HCT116 (cell line): ENCODE data around the gene NLRC5. TPM values are rescaled to one million over a fixed set of nuclear protein-coding genes. Genes with fewer than 3 reads are reported as not detected.

Experiments
- ATAC-seq: fragments of 200-7000 bp; cut with Tn5 transposase; 2 replicates; pipeline ENCODE4 v1.9.1; 2020; ENCODE audit warnings: mild to moderate bottlenecking, moderate library complexity
- BruUV-seq: library from RNA; stranded (reverse); fragments of 400-500 nt; replicated peaks from 2 replicates; lab custom pipeline; 2021; lab: Mats Ljungman, UMichigan
- CTCF ChIA-PET: fragments of 300-600 bp; sonication (Branson Sonifier 250); formaldehyde crosslinking; loops from one replicate; lab custom pipeline; 2021; ENCODE audit warnings: antibody characterized with exemption; lab: Charles Lee
- POLR2A ChIA-PET: fragments of 300-600, 350-600 bp; sonication (Branson Sonifier 250); formaldehyde crosslinking; loops from one replicate; lab custom pipeline; 2021; ENCODE audit warnings: antibody characterized with exemption; lab: Charles Lee
- RAD21 ChIA-PET, 2 experiments: fragments of 300-600 bp; sonication (Branson Sonifier 250); formaldehyde crosslinking; loops; one replicate each; lab custom pipeline; 2023; ENCODE audit warnings: low total read pairs in 2 of 2; ENCODE audit not compliant: uncharacterized antibody in 2 of 2, unreplicated experiment in 2 of 2, low non-redundant PET in 1 of 2; lab: Charles Lee
- DNase-seq: peaks from one replicate; pipeline ENCODE4 v3.0.0-alpha.2; 2010; ENCODE audit warnings: low read depth, low spot score
- H2AFZ ChIP-seq: fragments of 200-600 bp; shearing (Covaris generic), sonication (generic); 2 replicates; pipeline ENCODE4 v1.6.1; 2017; ENCODE audit warnings: low read depth, mixed run types, mixed read lengths, antibody characterized with exemption, low read length; ENCODE audit not compliant: poor library complexity, severe bottlenecking
- H3K27ac ChIP-seq: 2 replicates; pipeline ENCODE4 v1.5.1; 2012; ENCODE audit warnings: low read depth, low read length
- H3K27me3 ChIP-seq: fragments of 200-600 bp; sonication (generic); 2 replicates; pipeline ENCODE4 v1.6.1; 2016; ENCODE audit warnings: mixed run types, low read length, mixed read lengths; ENCODE audit not compliant: insufficient read depth
- H3K36me3 ChIP-seq, 2 experiments: fragments of 200-500 bp in 1 of 2; fragments of 200-600 bp in 1 of 2; sonication (Bioruptor generic) in 1 of 2; sonication (generic) in 1 of 2; 2 replicates each; pipeline versions ENCODE4 v1.5.1 to v1.6.1; 2014 to 2016; ENCODE audit warnings: low read length in 2 of 2, inconsistent platforms in 1 of 2, mixed read lengths in 1 of 2, mixed run types in 1 of 2; ENCODE audit not compliant: insufficient read depth in 2 of 2, control insufficient read depth in 1 of 2
- H3K4me1 ChIP-seq, 2 experiments: fragments of 200-600 bp in 1 of 2; sonication (generic) in 1 of 2; 2 replicates each; pipeline versions ENCODE4 v1.5.1 to v1.6.1; 2012 to 2017; ENCODE audit warnings: low read length in 2 of 2, inconsistent platforms in 1 of 2, mild to moderate bottlenecking in 1 of 2, mixed read lengths in 1 of 2, mixed run types in 1 of 2, moderate library complexity in 1 of 2; ENCODE audit not compliant: insufficient read depth in 2 of 2, control insufficient read depth in 1 of 2
- H3K4me2 ChIP-seq: fragments of 200-600 bp; sonication (generic); 2 replicates; pipeline ENCODE4 v1.6.1; 2017; ENCODE audit warnings: mixed run types, low read length, mixed read lengths
- H3K4me3 ChIP-seq, 2 experiments: fragments of 200-600 bp in 1 of 2; sonication (generic) in 1 of 2; replicated peaks in 1 of 2; 2 replicates each; pipeline ENCODE4 v1.5.1; 2011 to 2016; ENCODE audit warnings: low read length in 2 of 2, control low read depth in 1 of 2, low read depth in 1 of 2, mild to moderate bottlenecking in 1 of 2, mixed read lengths in 1 of 2, mixed run types in 1 of 2
- H3K79me2 ChIP-seq: fragments of 200-600 bp; sonication (generic); 2 replicates; pipeline ENCODE4 v1.6.1; 2017; ENCODE audit warnings: mild to moderate bottlenecking, mixed run types, low read length, moderate library complexity, mixed read lengths; ENCODE audit not compliant: insufficient read depth
- H3K9ac ChIP-seq: fragments of 200-600 bp; sonication (generic); 2 replicates; pipeline ENCODE4 v1.6.1; 2016; ENCODE audit warnings: low read length, mixed read lengths
- H3K9me2 ChIP-seq: fragments of 200-600 bp; sonication (generic), shearing (Covaris generic); 2 replicates; pipeline ENCODE4 v1.6.1; 2017; ENCODE audit warnings: mixed run types, mild to moderate bottlenecking, moderate library complexity; ENCODE audit not compliant: insufficient read depth
- H3K9me3 ChIP-seq, 2 experiments: fragments of 200-500 bp in 1 of 2; fragments of 200-600 bp in 1 of 2; sonication (Bioruptor generic) in 1 of 2; sonication (generic) in 1 of 2; 2 replicates each; pipeline ENCODE4 v1.6.1; 2014 to 2017; ENCODE audit warnings: low read length in 2 of 2, mixed read lengths in 2 of 2, inconsistent platforms in 1 of 2, low read depth in 1 of 2, mild to moderate bottlenecking in 1 of 2, mixed run types in 1 of 2, moderate library complexity in 1 of 2; ENCODE audit not compliant: control insufficient read depth in 1 of 2, insufficient read depth in 1 of 2
- H4K20me1 ChIP-seq: fragments of 200-600 bp; sonication (generic), shearing (Covaris generic); 2 replicates; pipeline ENCODE4 v1.6.1; 2017; ENCODE audit warnings: mixed run types, mild to moderate bottlenecking, moderate library complexity; ENCODE audit not compliant: insufficient read depth
- CBX3 ChIP-seq: IDR thresholded peaks from 2 replicates; pipeline ENCODE4 v1.6.1; 2012; ENCODE audit warnings: low read depth
- CEBPB ChIP-seq: IDR thresholded peaks from 2 replicates; pipeline ENCODE4 v1.6.1; 2012; ENCODE audit warnings: low read depth
- EGR1 ChIP-seq: IDR thresholded peaks from 2 replicates; pipeline ENCODE4 v1.6.1; 2012; ENCODE audit warnings: low read depth
- ELF1 ChIP-seq: IDR thresholded peaks from 2 replicates; pipeline ENCODE4 v1.6.1; 2012; ENCODE audit warnings: low read depth, borderline replicate concordance
- EZH2 ChIP-seq: fragments of 200-600 bp; sonication (generic); IDR thresholded peaks from 2 replicates; pipeline ENCODE4 v1.6.1; 2017; ENCODE audit warnings: antibody characterized with exemption, mixed run types
- EZH2phosphoT487 ChIP-seq: fragments of 200-600 bp; IDR thresholded peaks from 2 replicates; pipeline ENCODE4 v1.6.1; 2018; ENCODE audit warnings: antibody characterized with exemption, borderline replicate concordance
- FOSL1 ChIP-seq: IDR thresholded peaks from 2 replicates; pipeline ENCODE4 v1.6.1; 2012; ENCODE audit warnings: low read depth
- JUND ChIP-seq: IDR thresholded peaks from 2 replicates; pipeline ENCODE4 v1.6.1; 2012
- POLR2A ChIP-seq: IDR thresholded peaks from 2 replicates; pipeline ENCODE4 v1.7.0; 2011; ENCODE audit warnings: borderline replicate concordance; ENCODE audit not compliant: insufficient read depth, insufficient read length; ENCODE audit errors: extremely low read depth
- POLR2AphosphoS5 ChIP-seq: IDR thresholded peaks from 2 replicates; pipeline ENCODE4 v1.6.1; 2011; ENCODE audit warnings: mild to moderate bottlenecking, low read depth, low read length, moderate library complexity
- RAD21 ChIP-seq: IDR thresholded peaks from 2 replicates; pipeline ENCODE4 v1.6.1; 2012; ENCODE audit warnings: low read depth, mild to moderate bottlenecking
- REST ChIP-seq: IDR thresholded peaks from 2 replicates; pipeline ENCODE4 v1.6.1; 2012; ENCODE audit warnings: low read depth
- SIN3A ChIP-seq: IDR thresholded peaks from 2 replicates; pipeline ENCODE4 v1.6.1; 2012; ENCODE audit warnings: low read depth
- SP1 ChIP-seq: IDR thresholded peaks from 2 replicates; pipeline ENCODE4 v1.6.1; 2012; ENCODE audit warnings: low read depth
- SRF ChIP-seq: IDR thresholded peaks from 2 replicates; pipeline ENCODE4 v1.6.1; 2012; ENCODE audit warnings: low read depth
- TCF7L2 ChIP-seq: IDR thresholded peaks from 2 replicates; pipeline ENCODE4 v1.7.0; 2011; ENCODE audit warnings: borderline replicate concordance, inconsistent platforms; ENCODE audit not compliant: insufficient read depth, insufficient read length; ENCODE audit errors: extremely low read depth
- YY1 ChIP-seq: IDR thresholded peaks from 2 replicates; pipeline ENCODE4 v1.6.1; 2011; ENCODE audit warnings: low read length, low read depth, moderate library complexity, mild to moderate bottlenecking; ENCODE audit not compliant: insufficient replicate concordance; ENCODE audit errors: extremely low read depth
- ZBTB33 ChIP-seq: IDR thresholded peaks from 2 replicates; pipeline ENCODE4 v1.6.1; 2011; ENCODE audit warnings: mild to moderate bottlenecking, low read length, moderate library complexity; ENCODE audit not compliant: insufficient replicate concordance; ENCODE audit errors: extremely low read depth
- intact Hi-C: fragments of 100-400 bp; cut with micrococcal nuclease; formaldehyde crosslinking; loops from 2 replicates; pipeline ENCODE4 v1.10.0; 2022
- total RNA-seq: library from RNA; stranded (reverse); gene quantifications from one replicate; pipeline ENCODE4 v1.2.1, GENCODE V29; 2021; ENCODE audit not compliant: unreplicated experiment
- TF ChIP-seq, protein P1 (sequence below): IDR thresholded peaks from 2 replicates; pipeline ENCODE4 v1.6.1; 2012

Gene NLRC5
- total RNA-seq, 1 experiment from 2014 or later, result 10.4 TPM

- no peaks in the 10 kb centered on the region for H3K27me3 ChIP-seq
- TF ChIP-seq EZH2 (no peak), ELF1 (no peak), SIN3A (no peak), ZBTB33 (no peak), CEBPB (no peak), SP1 (no peak), CBX3 (no peak), POLR2AphosphoS5 (no peak), EGR1 (no peak), YY1 (no peak), EZH2phosphoT487 (no peak), REST (no peak), POLR2A (no peak), RAD21 (no peak), JUND (no peak), FOSL1 (no peak), SRF (no peak), TCF7L2 (no peak)
- TF ChIP-seq, protein P1, sequence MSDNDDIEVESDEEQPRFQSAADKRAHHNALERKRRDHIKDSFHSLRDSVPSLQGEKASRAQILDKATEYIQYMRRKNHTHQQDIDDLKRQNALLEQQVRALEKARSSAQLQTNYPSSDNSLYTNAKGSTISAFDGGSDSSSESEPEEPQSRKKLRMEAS, result no peak
- ChIA-PET CTCF (no interaction called here), RAD21 (no interaction called here), POLR2A (no interaction called here)
- no peaks in the 10 kb centered on the region for H4K20me1 ChIP-seq
- peaks cover 2 to 5% of the 10 kb centered on the region in 2 experiments; a peak in 2 of 4 replicates for H3K4me1 ChIP-seq
- no peaks in the 10 kb centered on the region for H3K36me3 ChIP-seq
- H3K79me2 ChIP-seq, result no peaks in the 10 kb centered on the region
- no peak overlapping the region for H2AFZ ChIP-seq
- DNase-seq (no peak), ATAC-seq (no peak)
- H3K4me2 ChIP-seq, result no peak overlapping the region
- intact Hi-C loops, result no loop called here
- H3K27ac ChIP-seq, result no peak overlapping the region
- H3K9me3 ChIP-seq, result no peaks in the 10 kb centered on the region
- H3K9ac ChIP-seq, result no peak overlapping the region
- no peak overlapping the region for H3K4me3 ChIP-seq
- no TSS peak for BruUV-seq
- no peaks in the 10 kb centered on the region for H3K9me2 ChIP-seq
Measured at GRCh38 chr16:57043248-57043647, 53.9 kb downstream of the NLRC5 start.
